Naive thymus-derived CD4-positive, alpha-beta T cell (primary cell): Measurements from ENCODE around the gene CDK10. TPM values are rescaled to one million over a fixed set of nuclear protein-coding genes. Genes with fewer than 3 reads are reported as not detected.

ENCODE experiments used
- ATAC-seq: fragments of 150-1000 bp; cut with Tn5 transposase; 2 replicates; pipeline ENCODE4 v1.10.0; 2021; ENCODE audit warnings: mild to moderate bottlenecking, moderate library complexity
- CTCF ChIA-PET: fragments of 350-600 bp; sonication (Branson Sonifier 250); formaldehyde crosslinking; loops from one replicate; lab custom pipeline; 2021; ENCODE audit warnings: antibody characterized with exemption; lab: Charles Lee
- POLR2A ChIA-PET: fragments of 350-600 bp; sonication (Branson Sonifier 250); formaldehyde crosslinking; loops from one replicate; lab custom pipeline; 2021; ENCODE audit warnings: antibody characterized with exemption, inconsistent platforms; lab: Charles Lee
- DNase-seq, 9 donors: peaks; one replicate each; pipeline versions ENCODE4 v3.0.0 to v3.0.0-alpha.2; 2020 to 2022; ENCODE audit warnings: mixed read lengths in 1 of 9
- H3K27ac ChIP-seq: one replicate; pipeline ENCODE4 v1.7.0; 2013; ENCODE audit warnings: mild to moderate bottlenecking, low read depth, low read length, moderate library complexity
- H3K27me3 ChIP-seq, 2 donors: one replicate each; pipeline ENCODE4 v1.7.0; 2013; ENCODE audit warnings: low read length in 2 of 2, mild to moderate bottlenecking in 2 of 2, moderate library complexity in 2 of 2; ENCODE audit not compliant: control insufficient read depth in 2 of 2, insufficient read depth in 2 of 2
- H3K36me3 ChIP-seq, 3 experiments: 1 replicate in 2 of 3; 2 replicates in 1 of 3; pipeline ENCODE4 v1.7.0; 2013; ENCODE audit warnings: low read length in 3 of 3, mild to moderate bottlenecking in 3 of 3, moderate library complexity in 1 of 3; ENCODE audit not compliant: insufficient read depth in 3 of 3, control insufficient read depth in 2 of 3
- H3K4me1 ChIP-seq, 2 donors: one replicate each; pipeline ENCODE4 v1.7.0; 2013; ENCODE audit warnings: low read length in 2 of 2, mild to moderate bottlenecking in 2 of 2, moderate library complexity in 1 of 2; ENCODE audit not compliant: control insufficient read depth in 2 of 2, insufficient read depth in 2 of 2
- H3K4me3 ChIP-seq: 2 replicates; pipeline ENCODE4 v1.7.0; 2013; ENCODE audit warnings: mild to moderate bottlenecking, low read length
- H3K9me3 ChIP-seq, 3 experiments: 1 replicate in 2 of 3; 2 replicates in 1 of 3; pipeline ENCODE4 v1.7.0; 2013; ENCODE audit warnings: low read length in 3 of 3; ENCODE audit not compliant: control insufficient read depth in 2 of 3
- H3K27ac Mint-ChIP-seq, 9 donors: one replicate each; pipeline ENCODE4 v1.8.0; 2020 to 2022; ENCODE audit warnings: mixed read lengths in 9 of 9, mild to moderate bottlenecking in 8 of 9, moderate library complexity in 5 of 9, inconsistent platforms in 2 of 9
- H3K27me3 Mint-ChIP-seq, 5 donors: one replicate each; pipeline ENCODE4 v1.8.0; 2021 to 2022; ENCODE audit warnings: mixed read lengths in 5 of 5, mild to moderate bottlenecking in 1 of 5
- H3K36me3 Mint-ChIP-seq, 5 donors: one replicate each; pipeline ENCODE4 v1.8.0; 2020 to 2022; ENCODE audit warnings: mixed read lengths in 5 of 5, mild to moderate bottlenecking in 3 of 5, inconsistent platforms in 1 of 5
- H3K4me1 Mint-ChIP-seq, 7 donors: one replicate each; pipeline ENCODE4 v1.8.0; 2020 to 2022; ENCODE audit warnings: mixed read lengths in 7 of 7, mild to moderate bottlenecking in 3 of 7, inconsistent platforms in 1 of 7
- H3K4me3 Mint-ChIP-seq, 10 donors: one replicate each; pipeline ENCODE4 v1.8.0; 2020 to 2022; ENCODE audit warnings: mild to moderate bottlenecking in 10 of 10, mixed read lengths in 10 of 10, moderate library complexity in 6 of 10, inconsistent platforms in 2 of 10
- H3K9me3 Mint-ChIP-seq, 11 donors: one replicate each; pipeline ENCODE4 v1.8.0; 2020 to 2022; ENCODE audit warnings: mixed read lengths in 11 of 11, mild to moderate bottlenecking in 4 of 11, inconsistent platforms in 1 of 11, moderate library complexity in 1 of 11
- intact Hi-C, 2 donors: fragments of 100-400 bp; cut with micrococcal nuclease; formaldehyde crosslinking; loops; one replicate each; pipeline ENCODE4 v1.15.1; 2023
- polyA plus RNA-seq, 2 donors: library from polyadenylated mRNA; unstranded; fragments of 300-500 nt; fragmentation: Illumina TruSeq; gene quantifications; one replicate each; pipeline ENCODE4 v1.2.3, GENCODE V29; 2021
- total RNA-seq, 6 experiments: library from RNA in 5 of 6; stranded (reverse) in 5 of 6; gene quantifications; 1 replicate in 5 of 6; 2 replicates in 1 of 6; pipeline ENCODE4 v1.2.3 and lab custom pipeline; 2021 to 2026

Gene CDK10
- total and polyA plus RNA-seq, 7 experiments from 2014 or later: 32.8 to 150 (median 99.3) TPM

GRCh38 chr16:89716916-89717687, 30.6 kb downstream of the CDK10 start:
- ChIA-PET CTCF (interaction anchor here (0.8 to 2.3 kb wide), 5 partner anchors 10 to 30 kb away, joined by 3 to 12 read pairs (median 4); no protein-coding TSS in a partner anchor), POLR2A (interaction anchor here (0.7 to 4.3 kb wide), 6 partner anchors 8 to 1251 kb away, joined by 3 to 17 read pairs (median 3); no protein-coding TSS in a partner anchor)
- Mint-ChIP-seq H3K36me3 (peaks cover 0 to 6% (median 0%) of the 10 kb centered on the region in 5 donors), H3K4me3 (no peak overlapping the region), H3K4me1 (peaks cover 0 to 19% (median 12%) of the 10 kb centered on the region in 7 donors), H3K27me3 (no peaks in the 10 kb centered on the region), H3K9me3 (no peaks in the 10 kb centered on the region), H3K27ac (peak overlapping the region in 1 of 9 donors; percentile 25)
- Histone ChIP-seq H3K27me3 (no peaks in the 10 kb centered on the region), H3K4me1 (peaks cover 8 to 12% of the 10 kb centered on the region in 2 donors), H3K27ac (no peak overlapping the region), H3K36me3 (peaks cover 0 to 4% (median 0%) of the 10 kb centered on the region in 3 experiments), H3K9me3 (no peaks in the 10 kb centered on the region), H3K4me3 (no peak overlapping the region)
- ATAC-seq (no peak), DNase-seq (no peak)
- intact Hi-C loops: no loop called here

DNA sequence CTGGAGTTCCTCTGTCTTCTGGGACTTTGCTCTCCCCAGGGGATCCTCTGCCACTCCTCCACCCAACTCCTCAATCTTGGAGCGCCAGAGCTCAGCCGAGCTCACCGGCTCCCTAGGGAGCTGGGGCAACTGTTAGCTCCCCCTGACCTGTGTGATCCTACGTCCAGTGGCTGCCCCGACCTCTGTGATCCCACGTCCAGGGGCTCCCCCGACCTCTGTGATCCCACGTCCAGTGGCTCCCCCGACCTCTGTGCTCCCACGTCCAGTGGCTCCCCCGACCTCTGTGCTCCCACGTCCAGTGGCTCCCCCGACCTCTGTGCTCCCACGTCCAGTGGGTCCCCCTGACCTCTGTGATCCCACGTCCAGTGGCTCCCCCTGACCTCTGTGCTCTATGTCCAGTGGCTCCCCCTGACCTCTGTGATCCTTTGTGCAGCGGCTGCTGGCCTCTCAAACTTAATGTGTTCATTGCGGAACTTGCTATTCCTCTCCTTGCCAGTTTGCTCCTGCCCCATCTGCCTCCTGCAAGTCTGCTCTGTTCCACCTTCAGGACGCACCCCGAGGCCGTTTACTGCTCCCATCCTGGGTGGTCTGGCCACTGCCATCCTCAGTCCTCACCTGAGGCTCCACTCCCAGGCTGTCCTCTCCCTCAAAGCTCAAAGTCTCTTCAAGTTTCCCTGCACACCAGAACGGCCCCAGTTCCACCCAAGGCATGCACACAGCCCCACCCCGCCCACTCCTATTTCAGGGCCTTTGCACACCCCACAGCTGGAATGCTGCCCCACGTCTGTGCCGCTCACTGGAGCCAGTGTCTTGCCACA, 31.4 kb downstream of the CDK10 start:
- Histone ChIP-seq H3K27me3 (no peaks in the 10 kb centered on the region), H3K36me3 (peaks cover 0 to 5% (median 0%) of the 10 kb centered on the region in 3 experiments), H3K4me3 (no peak overlapping the region), H3K4me1 (peaks cover 6 to 8% of the 10 kb centered on the region in 2 donors), H3K27ac (no peak overlapping the region), H3K9me3 (no peaks in the 10 kb centered on the region)
- H3K27ac Mint-ChIP-seq: peak overlapping the region in 1 of 9 donors; percentile 46
- DNase-seq (no peak), ATAC-seq (no peak)
- no peaks in the 10 kb centered on the region for H3K9me3 Mint-ChIP-seq
- intact Hi-C loops: no loop called here
- peaks cover 2 to 11% (median 5%) of the 10 kb centered on the region in 5 donors for H3K36me3 Mint-ChIP-seq
- H3K27me3 Mint-ChIP-seq: no peaks in the 10 kb centered on the region
- peaks cover 3 to 21% (median 15%) of the 10 kb centered on the region in 7 donors for H3K4me1 Mint-ChIP-seq
- CTCF ChIA-PET: interaction anchor here (0.6 to 1.8 kb wide), 5 partner anchors 10 to 68 kb away, joined by 3 to 7 read pairs (median 3); no protein-coding TSS in a partner anchor
- H3K4me3 Mint-ChIP-seq: peak overlapping the region in 1 of 10 donors; percentile 10
- POLR2A ChIA-PET: interaction anchor here (0.6 to 4.3 kb wide), 7 partner anchors 9 to 1252 kb away, joined by 3 to 17 read pairs (median 3); no protein-coding TSS in a partner anchor

GRCh38 chr16:89720551-89720812, 34.0 kb downstream of the CDK10 start:
- Histone ChIP-seq H3K27ac (peak overlapping the region; percentile 89), H3K36me3 (peaks cover 0 to 24% (median 3%) of the 10 kb centered on the region in 3 experiments), H3K9me3 (no peaks in the 10 kb centered on the region), H3K4me1 (peaks cover 22 to 30% of the 10 kb centered on the region in 2 donors), H3K4me3 (peak overlapping the region; percentile 94), H3K27me3 (no peaks in the 10 kb centered on the region)
- intact Hi-C loops: loop anchor here (5.0 to 10.0 kb wide), 4 partner anchors 97 to 1266 kb away; partner anchors contain the start of genes CTU2 (in 1 of the 2), FANCA (in 1 of the 2), MC1R (in 1 of the 2) and RNF166 (in 1 of the 2)
- POLR2A ChIA-PET: interaction anchor here (0.6 to 4.3 kb wide), 10 partner anchors 8 to 145 kb away, joined by 3 to 17 read pairs (median 5); no protein-coding TSS in a partner anchor
- no peak for DNase-seq
- no peak for ATAC-seq
- Mint-ChIP-seq H3K9me3 (no peaks in the 10 kb centered on the region), H3K27ac (peak overlapping the region in 5 of 9 donors; percentile 59 to 82 (median 60)), H3K4me1 (peaks cover 13 to 35% (median 30%) of the 10 kb centered on the region in 7 donors), H3K4me3 (peak overlapping the region; percentile 65 to 90 (median 76)), H3K36me3 (peaks cover 5 to 18% (median 15%) of the 10 kb centered on the region in 5 donors), H3K27me3 (no peaks in the 10 kb centered on the region)
- CTCF ChIA-PET: interaction anchor here (0.6 kb wide), 1 partner anchor 50 kb away, joined by 3 read pairs; no protein-coding TSS in a partner anchor

- ATAC-seq (peak; percentile 67), DNase-seq (peak in 7 of 9 donors; percentile 73 to 88 (median 87))
- peaks cover 5 to 18% (median 15%) of the 10 kb centered on the region in 5 donors for H3K36me3 Mint-ChIP-seq
- ChIA-PET CTCF (no interaction called here), POLR2A (interaction anchor here (0.8 to 4.3 kb wide), 9 partner anchors 9 to 70 kb away, joined by 3 to 17 read pairs (median 6); no protein-coding TSS in a partner anchor)
- intact Hi-C loops: loop anchor here (1.0 to 10.0 kb wide), 6 partner anchors 10 to 1266 kb away; partner anchors contain the start of genes CTU2 (in 1 of the 2), FANCA (in 1 of the 2), MC1R (in 1 of the 2) and RNF166 (in 1 of the 2)
- H3K27me3 ChIP-seq: no peaks in the 10 kb centered on the region
- peak within 1 kb of the TSS; percentile 88 to 99 (median 95) for H3K27ac Mint-ChIP-seq
- peaks cover 13 to 37% (median 30%) of the 10 kb centered on the region in 7 donors for H3K4me1 Mint-ChIP-seq
- H3K4me1 ChIP-seq: peaks cover 27 to 35% of the 10 kb centered on the region in 2 donors
- no peaks in the 10 kb centered on the region for H3K27me3 Mint-ChIP-seq
- H3K36me3 ChIP-seq: peaks cover 0 to 28% (median 3%) of the 10 kb centered on the region in 3 experiments
- H3K27ac ChIP-seq: peak within 1 kb of the TSS; percentile 89
- no peaks in the 10 kb centered on the region for H3K9me3 Mint-ChIP-seq
- no peaks in the 10 kb centered on the region for H3K9me3 ChIP-seq
- H3K4me3 ChIP-seq: peak within 1 kb of the TSS; percentile 94
- H3K4me3 Mint-ChIP-seq: peak within 1 kb of the TSS; percentile 88 to 99 (median 94)
Measured at GRCh38 chr16:89720813-89721545, 34.5 kb downstream of the CDK10 start, which contains the start of the genes VPS9D1 and ZNF276. Gene VPS9D1 (minus strand): TSS chr16:89720898. CDS start chr16:89720861, 37 bp downstream. Gene ZNF276 (plus strand): TSS chr16:89721537. CDS start chr16:89721641, 104 bp downstream.

- peak overlapping the region; percentile 94 for H3K4me3 ChIP-seq
- Mint-ChIP-seq H3K27ac (peak overlapping the region; percentile 88 to 99 (median 95)), H3K9me3 (no peaks in the 10 kb centered on the region), H3K36me3 (peaks cover 5 to 18% (median 15%) of the 10 kb centered on the region in 5 donors), H3K4me3 (peak overlapping the region; percentile 88 to 99 (median 94)), H3K4me1 (peaks cover 13 to 43% (median 30%) of the 10 kb centered on the region in 7 donors), H3K27me3 (no peaks in the 10 kb centered on the region)
- DNase-seq (peak; percentile 74 to 95 (median 92)), ATAC-seq (peak; percentile 70)
- ChIA-PET CTCF (no interaction called here), POLR2A (interaction anchor here (0.9 to 6.7 kb wide), 6 partner anchors 13 to 40 kb away, joined by 3 to 156 read pairs (median 20); partner anchors contain the start of gene SPATA2L)
- H3K27me3 ChIP-seq: no peaks in the 10 kb centered on the region
- intact Hi-C loops: loop anchor here (1.0 to 10.0 kb wide), 16 partner anchors 10 to 1267 kb away; partner anchors contain the start of genes FANCA (in 2 of the 2), CDK10 (in 1 of the 2), CHMP1A (in 1 of the 2) and CTU2 (in 1 of the 2)
- peaks cover 33 to 43% of the 10 kb centered on the region in 2 donors for H3K4me1 ChIP-seq
- H3K36me3 ChIP-seq: peaks cover 2 to 30% (median 3%) of the 10 kb centered on the region in 3 experiments
- H3K9me3 ChIP-seq: no peaks in the 10 kb centered on the region
- H3K27ac ChIP-seq: peak overlapping the region; percentile 89
Measured at GRCh38 chr16:89721546-89722391, 35.3 kb downstream of the CDK10 start.
